NB4 (cell line): ENCODE results near the gene CHTF18.
"Not testable (repeated sequence)": the region's sequence is repeated elsewhere in the genome, so short reads cannot be mapped to it uniquely, and the experiment has no call there.

Experiments
- DNase-seq: peaks from one replicate; pipeline ENCODE4 v3.0.0; 2010; ENCODE audit warnings: low read depth
- H3K4me3 ChIP-seq: one replicate; pipeline ENCODE4 v1.5.1; 2011; ENCODE audit warnings: mild to moderate bottlenecking, low read depth, low read length, moderate library complexity
- MYC ChIP-seq: IDR thresholded peaks from 2 replicates; pipeline ENCODE4 v1.6.1; 2011; ENCODE audit warnings: low read depth, low read length
- POLR2A ChIP-seq: IDR thresholded peaks from 2 replicates; pipeline ENCODE4 v1.6.1; 2011; ENCODE audit warnings: mild to moderate bottlenecking; ENCODE audit not compliant: insufficient read length; ENCODE audit errors: extremely low read depth
- TF ChIP-seq, protein P1 (sequence below): IDR thresholded peaks from one replicate; pipeline ENCODE4 v1.5.1; 2012; ENCODE audit warnings: low read depth, low read length
- TF ChIP-seq, protein P2 (sequence below): IDR thresholded peaks from 2 replicates; pipeline ENCODE4 v1.6.1; 2011; ENCODE audit warnings: low read depth, low read length

CHTF18 gene

DNA sequence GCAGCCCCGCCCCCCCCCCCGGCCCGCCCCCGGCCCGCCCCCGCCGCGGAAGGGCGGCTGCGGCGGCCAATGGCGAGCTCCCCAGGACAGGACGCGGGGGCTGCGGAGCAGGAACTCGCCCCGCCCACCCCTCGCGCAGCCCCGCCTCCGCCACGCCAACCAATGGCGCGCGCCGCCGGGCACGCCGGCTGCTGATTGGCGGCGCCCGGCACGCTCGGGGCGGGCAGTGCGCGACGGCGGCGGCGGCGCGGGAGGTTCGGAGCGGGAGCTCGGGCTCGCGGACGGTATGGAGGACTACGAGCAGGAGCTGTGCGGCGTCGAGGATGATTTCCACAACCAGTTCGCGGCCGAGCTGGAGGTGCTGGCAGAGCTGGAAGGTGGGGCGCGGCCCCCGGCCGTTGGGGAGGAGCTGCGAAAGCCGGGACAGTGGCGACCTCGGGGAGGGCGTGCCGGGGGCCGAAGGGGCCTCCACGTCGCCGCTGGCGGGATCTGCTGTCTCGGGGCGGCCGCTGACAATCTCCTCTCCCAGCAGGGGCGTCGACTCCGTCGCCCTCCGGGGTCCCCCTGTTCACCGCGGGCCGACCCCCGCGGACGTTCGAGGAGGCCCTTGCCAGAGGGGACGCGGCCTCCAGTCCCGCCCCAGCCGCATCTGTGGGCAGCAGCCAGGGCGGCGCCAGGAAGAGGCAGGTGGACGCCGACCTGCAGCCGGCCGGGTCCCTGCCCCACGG lies at the start of gene CHTF18:
Gene CHTF18 (plus strand): TSS at position 222 of the 728 bp plus-strand sequence. CDS start 65 bp downstream, at position 287.
- H3K4me3 ChIP-seq = peak within 1 kb of the TSS; percentile 75
- TF ChIP-seq, protein P1, sequence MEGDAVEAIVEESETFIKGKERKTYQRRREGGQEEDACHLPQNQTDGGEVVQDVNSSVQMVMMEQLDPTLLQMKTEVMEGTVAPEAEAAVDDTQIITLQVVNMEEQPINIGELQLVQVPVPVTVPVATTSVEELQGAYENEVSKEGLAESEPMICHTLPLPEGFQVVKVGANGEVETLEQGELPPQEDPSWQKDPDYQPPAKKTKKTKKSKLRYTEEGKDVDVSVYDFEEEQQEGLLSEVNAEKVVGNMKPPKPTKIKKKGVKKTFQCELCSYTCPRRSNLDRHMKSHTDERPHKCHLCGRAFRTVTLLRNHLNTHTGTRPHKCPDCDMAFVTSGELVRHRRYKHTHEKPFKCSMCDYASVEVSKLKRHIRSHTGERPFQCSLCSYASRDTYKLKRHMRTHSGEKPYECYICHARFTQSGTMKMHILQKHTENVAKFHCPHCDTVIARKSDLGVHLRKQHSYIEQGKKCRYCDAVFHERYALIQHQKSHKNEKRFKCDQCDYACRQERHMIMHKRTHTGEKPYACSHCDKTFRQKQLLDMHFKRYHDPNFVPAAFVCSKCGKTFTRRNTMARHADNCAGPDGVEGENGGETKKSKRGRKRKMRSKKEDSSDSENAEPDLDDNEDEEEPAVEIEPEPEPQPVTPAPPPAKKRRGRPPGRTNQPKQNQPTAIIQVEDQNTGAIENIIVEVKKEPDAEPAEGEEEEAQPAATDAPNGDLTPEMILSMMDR = no peak
- TF ChIP-seq, protein P2, sequence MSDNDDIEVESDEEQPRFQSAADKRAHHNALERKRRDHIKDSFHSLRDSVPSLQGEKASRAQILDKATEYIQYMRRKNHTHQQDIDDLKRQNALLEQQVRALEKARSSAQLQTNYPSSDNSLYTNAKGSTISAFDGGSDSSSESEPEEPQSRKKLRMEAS = no peak
- TF ChIP-seq MYC (no peak), POLR2A (no peak)
- peak; percentile 88 for DNase-seq

DNA sequence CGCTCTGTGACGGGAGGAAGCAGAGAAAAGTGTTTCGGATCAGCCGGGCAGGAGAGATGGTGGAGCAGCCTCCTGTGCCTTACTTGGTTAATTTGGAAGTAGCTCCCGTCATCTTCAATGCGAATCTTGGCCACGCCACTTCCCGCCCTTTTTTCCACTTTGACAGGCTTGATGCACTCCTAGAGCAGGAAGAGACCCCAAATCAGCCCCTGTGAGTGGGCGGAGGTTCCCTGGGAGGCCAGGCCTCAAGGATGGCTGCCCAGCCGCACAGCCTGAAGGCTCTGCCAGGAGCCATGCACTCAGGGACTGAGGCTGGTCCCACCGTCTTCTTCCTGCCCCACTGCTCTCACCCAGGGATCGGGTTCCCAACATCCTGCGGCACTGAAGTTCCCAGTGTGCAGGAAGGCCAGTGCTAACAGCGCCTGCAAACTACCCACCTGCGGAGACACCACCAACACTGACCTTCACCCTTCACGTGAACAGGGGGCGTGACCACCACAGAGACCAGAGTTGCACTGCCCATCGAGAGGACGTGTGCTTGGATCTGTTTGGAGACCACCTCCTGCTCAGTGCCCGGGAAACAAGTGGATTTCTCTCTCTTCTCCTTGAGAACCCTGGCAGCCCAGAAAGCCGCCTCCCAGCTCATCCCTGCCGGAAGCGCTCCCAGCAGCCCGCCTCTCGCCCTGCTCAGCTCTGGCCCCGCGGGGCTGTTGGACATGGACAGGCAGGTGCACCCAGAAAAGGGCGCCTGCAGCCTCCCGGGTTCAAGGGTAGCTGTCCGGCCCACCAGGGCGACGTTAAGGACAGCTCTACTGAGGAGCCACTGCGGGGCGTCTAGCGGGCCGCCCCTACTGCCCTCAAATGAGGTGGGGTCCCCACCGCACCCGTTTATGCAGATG lies 48.6 kb upstream of the CHTF18 start:
- peak overlapping the region; percentile 62 for H3K4me3 ChIP-seq
- no peak for TF ChIP-seq POLR2A
- TF ChIP-seq, protein P1 = no peak
- TF ChIP-seq MYC = no peak
- TF ChIP-seq, protein P2 = no peak
- no peak for DNase-seq

DNA sequence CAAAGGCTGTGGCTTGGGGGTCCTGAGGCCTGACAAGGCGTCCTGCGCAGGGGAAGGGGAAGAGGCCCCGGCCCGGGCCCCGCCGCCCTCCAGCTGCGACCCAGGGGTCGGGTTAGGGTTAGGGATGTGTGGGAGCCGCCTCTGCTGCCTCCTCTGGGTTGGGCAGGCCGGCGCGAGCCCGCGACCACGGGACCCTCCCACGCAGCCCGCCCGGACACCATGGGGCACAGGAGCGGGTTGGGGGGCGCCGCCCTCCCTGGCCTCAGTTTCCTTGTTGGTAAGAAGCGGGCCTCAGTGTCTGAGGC lies 48.0 kb upstream of the CHTF18 start:
- TF ChIP-seq MYC (no peak), POLR2A (no peak)
- TF ChIP-seq, protein P2 = no peak
- TF ChIP-seq, protein P1 = no peak
- DNase-seq = peak; percentile 47
- peak overlapping the region; percentile 62 for H3K4me3 ChIP-seq

DNA sequence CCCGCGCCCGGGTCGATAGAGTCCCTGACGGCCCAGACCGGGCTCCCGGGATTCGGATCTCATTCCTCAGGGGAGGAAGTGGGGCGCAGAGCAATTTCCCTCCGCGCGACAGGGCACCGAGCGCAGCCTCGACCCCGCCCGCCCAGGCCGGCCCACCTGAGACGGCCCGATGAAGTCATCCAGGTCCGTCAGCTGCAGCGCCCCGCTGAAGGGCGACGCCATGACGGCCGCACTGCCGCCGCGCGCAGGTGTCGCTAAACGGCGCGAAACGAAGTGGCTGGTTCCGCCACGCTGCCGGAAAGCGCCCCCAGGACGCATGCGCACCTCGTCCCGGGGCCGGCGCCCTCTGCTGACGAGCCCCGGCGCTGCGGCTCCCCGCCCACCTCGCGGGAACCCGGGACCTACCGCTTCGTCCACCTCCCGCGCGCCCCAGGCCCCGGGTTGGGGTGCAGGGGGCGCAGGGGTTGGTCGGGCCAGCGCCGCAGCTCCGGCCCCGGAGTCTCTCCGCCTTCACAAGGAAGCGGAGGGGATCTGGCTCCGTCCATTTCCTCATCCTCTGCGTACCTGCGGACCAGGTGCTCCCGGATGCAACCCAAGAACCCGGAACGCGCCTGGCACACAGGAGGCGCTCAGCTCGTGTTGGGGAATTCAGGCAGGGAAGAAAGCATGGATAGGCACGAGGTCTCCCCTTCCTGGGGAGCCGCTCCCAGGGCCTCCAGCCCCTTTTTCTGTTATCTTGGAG lies 47.5 kb upstream of the CHTF18 start, which contains the start of gene CIAO3:
Gene CIAO3 (minus strand): TSS at position 234 of the 742 bp plus-strand sequence. CDS start 12 bp downstream, at position 222.
- peak within 1 kb of the TSS; percentile 62 for H3K4me3 ChIP-seq
- TF ChIP-seq, protein P2 = peak; percentile 66; the same call in 1 of the 2 replicates
- TF ChIP-seq MYC = peak; percentile 44
- TF ChIP-seq, protein P1 = peak; percentile 53
- TF ChIP-seq POLR2A = no peak
- DNase-seq = peak; percentile 85

DNA sequence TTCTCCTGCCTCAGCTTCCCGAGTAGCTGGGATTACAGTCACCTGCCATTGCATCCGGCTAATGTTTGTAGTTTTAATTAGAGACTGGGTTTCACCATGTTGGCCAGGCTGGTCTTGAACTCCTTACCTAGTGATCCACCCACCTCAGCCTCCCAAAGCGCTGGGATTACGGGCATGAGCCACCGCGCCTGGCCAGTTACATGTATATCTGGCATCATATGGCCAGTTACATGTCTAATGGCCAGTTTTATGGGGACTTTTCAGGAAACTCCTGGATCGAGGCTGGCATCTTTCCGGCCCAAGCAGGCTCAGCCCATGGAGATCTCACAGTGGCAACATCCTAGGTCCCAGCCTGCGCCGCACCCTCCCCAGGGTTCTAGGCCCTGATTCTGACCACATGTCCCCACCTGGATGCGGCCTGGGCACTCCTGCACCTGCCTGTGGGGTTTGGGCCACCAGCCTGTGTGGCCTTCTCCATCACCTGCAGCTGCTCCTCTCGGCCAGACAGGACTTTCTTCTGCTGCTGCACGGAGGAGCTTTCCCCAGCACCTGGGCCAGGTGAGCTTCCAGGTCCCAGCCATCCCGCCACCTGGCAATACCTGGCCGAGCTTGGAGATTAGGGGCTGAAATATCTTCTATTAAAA lies 46.3 kb upstream of the CHTF18 start:
- no peak overlapping the region for H3K4me3 ChIP-seq
- DNase-seq = no peak
- TF ChIP-seq, protein P2 = no peak
- TF ChIP-seq POLR2A (no peak), MYC (no peak)
- TF ChIP-seq, protein P1 = no peak

DNA sequence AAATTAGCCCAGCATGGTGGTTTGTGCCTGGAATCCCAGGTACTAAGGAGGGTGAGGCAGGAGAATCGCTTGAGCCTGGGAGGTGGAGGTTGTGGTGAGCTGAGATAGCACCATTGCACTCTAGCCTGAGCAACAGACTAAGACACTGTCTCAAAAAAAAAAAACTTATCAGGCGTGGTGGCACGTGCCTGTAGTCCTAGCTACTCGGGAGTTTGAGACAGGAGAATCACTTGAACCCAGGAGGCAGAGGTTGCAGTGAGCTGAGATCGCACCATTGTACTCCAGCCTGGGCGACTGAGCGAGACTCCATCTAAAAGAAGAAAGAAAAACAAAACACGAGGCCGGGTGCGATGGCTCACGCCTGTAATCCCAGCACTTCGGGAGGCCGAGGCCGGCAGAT lies 45.5 kb upstream of the CHTF18 start:
- H3K4me3 ChIP-seq, DNase-seq: not testable (repeated sequence)
